SH-SY5Y (cell line): Measurements from ENCODE around the gene ADH5.

ENCODE experiments used
- GATA2 ChIP-seq: IDR thresholded peaks from 2 replicates; pipeline ENCODE4 v1.6.1; 2011; ENCODE audit warnings: mild to moderate bottlenecking, low read depth, low read length
- GATA3 ChIP-seq: IDR thresholded peaks from 2 replicates; pipeline ENCODE4 v1.6.1; 2011; ENCODE audit warnings: low read depth, mild to moderate bottlenecking, low read length, moderate library complexity

ADH5 gene

GRCh38 chr4:99090481-99091215, 2.1 kb upstream of the ADH5 start:
- TF ChIP-seq GATA3, result no peak
- no peak for TF ChIP-seq GATA2

GRCh38 chr4:99088023-99088449, 552 bp downstream of the ADH5 start:
- TF ChIP-seq GATA3, result no peak

- TF ChIP-seq GATA2 (no peak), GATA3 (no peak)
These were observed 4.0 kb downstream of the ADH5 start for GRCh38 chr4:99084595-99084994.

- no peak for TF ChIP-seq GATA2
- no peak for TF ChIP-seq GATA3
These were observed 6.4 kb downstream of the ADH5 start for GRCh38 chr4:99082192-99082591.

- TF ChIP-seq GATA2 (no peak), GATA3 (no peak)
These were observed 8.8 kb downstream of the ADH5 start for GRCh38 chr4:99079625-99080295.

GRCh38 chr4:99078931-99079624, 9.5 kb downstream of the ADH5 start:
- TF ChIP-seq GATA2, result no peak

GRCh38 chr4:99078336-99078735, 10.3 kb downstream of the ADH5 start:
- TF ChIP-seq GATA2 (no peak), GATA3 (no peak)

- TF ChIP-seq GATA2 (no peak), GATA3 (no peak)
These were observed 11.4 kb downstream of the ADH5 start for GRCh38 chr4:99077177-99077576.

GRCh38 chr4:99076292-99076976, 12.2 kb downstream of the ADH5 start:
- TF ChIP-seq GATA2, result no peak
- no peak for TF ChIP-seq GATA3

GRCh38 chr4:99074816-99075215, 13.8 kb downstream of the ADH5 start:
- TF ChIP-seq GATA3, result no peak
- TF ChIP-seq GATA2, result no peak

- no peak for TF ChIP-seq GATA2
- no peak for TF ChIP-seq GATA3
These were observed 17.4 kb downstream of the ADH5 start for GRCh38 chr4:99071159-99071558.

GRCh38 chr4:99067617-99068016, 21.0 kb downstream of the ADH5 start:
- TF ChIP-seq GATA3, result no peak
- TF ChIP-seq GATA2, result no peak

GRCh38 chr4:99062120-99062519, 26.5 kb downstream of the ADH5 start:
- no peak for TF ChIP-seq GATA3
- no peak for TF ChIP-seq GATA2

- no peak for TF ChIP-seq GATA2
- TF ChIP-seq GATA3, result no peak
These were observed 27.4 kb downstream of the ADH5 start for GRCh38 chr4:99061048-99061700.

GRCh38 chr4:99059550-99059949, 29.0 kb downstream of the ADH5 start:
- TF ChIP-seq GATA2 (no peak), GATA3 (no peak)
